GM18873 (cell line): ENCODE measurements around the gene ARHGAP22.

Experiments used
- ATAC-seq: cut with Tn5 transposase; IDR thresholded peaks from one replicate; pipeline ENCODE4 v1.9.1; 2021; ENCODE audit warnings: mild to moderate bottlenecking, moderate library complexity, moderate number of reproducible peaks; ENCODE audit not compliant: unreplicated experiment, low FRiP score

Gene ARHGAP22

GRCh38 chr10:48634198-48634983, 29.5 kb upstream of the ARHGAP22 start:
- peak; percentile 93 for ATAC-seq

GRCh38 chr10:48633381-48634197, 28.7 kb upstream of the ARHGAP22 start:
- ATAC-seq, result peak; percentile 31

- ATAC-seq, result no peak
These were observed 27.3 kb upstream of the ARHGAP22 start for GRCh38 chr10:48632166-48632565.

- ATAC-seq, result no peak
These were observed 23.2 kb upstream of the ARHGAP22 start for GRCh38 chr10:48627984-48628609.

GRCh38 chr10:48626986-48627731, 22.3 kb upstream of the ARHGAP22 start:
- ATAC-seq, result no peak

GRCh38 chr10:48626447-48626846, 21.6 kb upstream of the ARHGAP22 start:
- ATAC-seq, result no peak

GRCh38 chr10:48625826-48626134, 20.9 kb upstream of the ARHGAP22 start:
- no peak for ATAC-seq

GRCh38 chr10:48623607-48624132, 18.8 kb upstream of the ARHGAP22 start:
- no peak for ATAC-seq

- no peak for ATAC-seq
These were observed 18.1 kb upstream of the ARHGAP22 start for GRCh38 chr10:48623009-48623408.

GRCh38 chr10:48620719-48621118, 15.8 kb upstream of the ARHGAP22 start:
- no peak for ATAC-seq

GRCh38 chr10:48616436-48616835, 11.6 kb upstream of the ARHGAP22 start:
- ATAC-seq, result no peak

GRCh38 chr10:48614481-48615390, 9.9 kb upstream of the ARHGAP22 start:
- ATAC-seq, result no peak

GRCh38 chr10:48613016-48613415, 8.1 kb upstream of the ARHGAP22 start:
- no peak for ATAC-seq

- ATAC-seq, result no peak
These were observed 7.5 kb upstream of the ARHGAP22 start for GRCh38 chr10:48612236-48612943.

- ATAC-seq, result no peak
These were observed 6.3 kb upstream of the ARHGAP22 start for GRCh38 chr10:48611133-48611532.

- ATAC-seq, result no peak
These were observed 5.8 kb upstream of the ARHGAP22 start for GRCh38 chr10:48610585-48611093.

GRCh38 chr10:48609899-48610584, 5.2 kb upstream of the ARHGAP22 start:
- ATAC-seq, result no peak

GRCh38 chr10:48609441-48609840, 4.6 kb upstream of the ARHGAP22 start:
- ATAC-seq, result no peak
